CD4-positive, CD25-positive, alpha-beta regulatory T cell (primary cell): ENCODE results near the gene ANKS1B. TPM values are rescaled to one million over a fixed set of nuclear protein-coding genes. Genes with fewer than 3 reads are reported as not detected.

ENCODE experiments used
- ATAC-seq, 2 donors: fragments of 150-1000 bp; cut with Tn5 transposase; one replicate each; pipeline ENCODE4 v1.10.0; 2021; ENCODE audit warnings: low read depth in 2 of 2, moderate number of reproducible peaks in 2 of 2, moderate library complexity in 1 of 2
- DNase-seq, 3 donors: peaks; one replicate each; pipeline versions ENCODE4 v3.0.0 to v3.0.0-alpha.2; 2012 to 2022; ENCODE audit warnings: mixed read lengths in 1 of 3
- H3K27ac ChIP-seq: one replicate; pipeline ENCODE4 v1.7.0; 2013; ENCODE audit warnings: mild to moderate bottlenecking, low read length; ENCODE audit not compliant: insufficient read depth, poor library complexity, severe bottlenecking
- H3K27me3 ChIP-seq: one replicate; pipeline ENCODE4 v1.7.0; 2013; ENCODE audit warnings: low read length; ENCODE audit not compliant: control insufficient read depth, insufficient read depth
- H3K36me3 ChIP-seq: one replicate; pipeline ENCODE4 v1.7.0; 2013; ENCODE audit warnings: mild to moderate bottlenecking, low read length, moderate library complexity; ENCODE audit not compliant: control insufficient read depth, insufficient read depth
- H3K4me1 ChIP-seq: 2 replicates; pipeline ENCODE4 v1.7.0; 2013; ENCODE audit warnings: mild to moderate bottlenecking, low read length; ENCODE audit not compliant: insufficient read depth, control insufficient read depth, poor library complexity, severe bottlenecking
- H3K4me3 ChIP-seq: one replicate; pipeline ENCODE4 v1.7.0; 2013; ENCODE audit warnings: low read depth, mild to moderate bottlenecking, low read length, moderate library complexity
- H3K9me3 ChIP-seq, 2 experiments: 1 replicate in 1 of 2; 2 replicates in 1 of 2; pipeline ENCODE4 v1.7.0; 2013; ENCODE audit warnings: low read length in 2 of 2, mild to moderate bottlenecking in 1 of 2, moderate library complexity in 1 of 2; ENCODE audit not compliant: control insufficient read depth in 2 of 2
- H3K27ac Mint-ChIP-seq, 3 donors: one replicate each; pipeline ENCODE4 v1.8.0; 2020 to 2022; ENCODE audit warnings: mild to moderate bottlenecking in 3 of 3, mixed read lengths in 3 of 3, moderate library complexity in 2 of 3
- H3K27me3 Mint-ChIP-seq: one replicate; pipeline ENCODE4 v1.8.0; 2022; ENCODE audit warnings: mild to moderate bottlenecking, mixed read lengths
- H3K36me3 Mint-ChIP-seq: one replicate; pipeline ENCODE4 v1.8.0; 2020; ENCODE audit warnings: mixed read lengths
- H3K4me1 Mint-ChIP-seq, 4 donors: one replicate each; pipeline ENCODE4 v1.8.0; 2020 to 2022; ENCODE audit warnings: mixed read lengths in 4 of 4, mild to moderate bottlenecking in 1 of 4
- H3K4me3 Mint-ChIP-seq, 4 donors: one replicate each; pipeline ENCODE4 v1.8.0; 2020 to 2022; ENCODE audit warnings: mild to moderate bottlenecking in 4 of 4, mixed read lengths in 4 of 4, moderate library complexity in 3 of 4
- H3K9me3 Mint-ChIP-seq, 7 donors: one replicate each; pipeline ENCODE4 v1.8.0; 2020 to 2022; ENCODE audit warnings: mixed read lengths in 7 of 7, mild to moderate bottlenecking in 3 of 7, moderate library complexity in 2 of 7
- polyA plus RNA-seq, 4 donors: library from polyadenylated mRNA; unstranded; fragments of 300-500 nt; fragmentation: Illumina TruSeq; gene quantifications; one replicate each; pipeline ENCODE4 v1.2.3, GENCODE V29; 2021
- total RNA-seq: library from RNA; stranded (reverse); gene quantifications from one replicate; pipeline ENCODE4 v1.2.3, GENCODE V29; 2022

Gene ANKS1B
- total and polyA plus RNA-seq, 5 donors from 2014 or later: 4.0 to 15.9 (median 9.5) TPM

DNA sequence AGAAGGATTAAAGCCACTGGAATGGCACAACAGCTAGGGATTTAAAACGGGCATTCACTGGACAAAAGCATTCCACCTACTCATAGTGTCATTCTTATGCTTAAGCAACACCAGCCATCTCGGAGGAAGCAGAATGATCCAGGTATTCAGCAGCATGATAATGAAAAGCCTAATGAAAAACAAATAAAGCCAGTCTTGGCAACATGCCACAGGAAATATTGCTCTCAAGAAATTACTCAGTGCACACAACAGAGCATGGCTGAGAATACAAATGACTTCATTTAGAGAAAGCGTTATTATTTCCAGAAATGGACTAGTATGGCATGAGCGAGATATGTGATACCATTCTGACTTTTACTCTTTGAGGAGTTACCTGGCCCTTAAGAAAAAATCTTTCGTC is 897.5 kb downstream of the ANKS1B start:
- H3K4me1 Mint-ChIP-seq: no peaks in the 10 kb centered on the region

GRCh38 chr12:99079811-99080210 is 904.9 kb downstream of the ANKS1B start:
- ATAC-seq (no peak), DNase-seq (no peak)
- Histone ChIP-seq H3K4me1 (no peaks in the 10 kb centered on the region), H3K9me3 (no peaks in the 10 kb centered on the region), H3K36me3 (no peaks in the 10 kb centered on the region), H3K27me3 (no peaks in the 10 kb centered on the region), H3K27ac (no peak overlapping the region), H3K4me3 (no peak overlapping the region)
- Mint-ChIP-seq H3K9me3 (peaks cover 0 to 7% (median 0%) of the 10 kb centered on the region in 7 donors), H3K27ac (no peak overlapping the region), H3K36me3 (no peaks in the 10 kb centered on the region), H3K4me3 (no peak overlapping the region), H3K27me3 (peaks cover 5% of the 10 kb centered on the region), H3K4me1 (no peaks in the 10 kb centered on the region)

More for the DNA sequence above, 897.5 kb downstream of the ANKS1B start:
- ATAC-seq: no peak
- Histone ChIP-seq H3K36me3 (no peaks in the 10 kb centered on the region), H3K27me3 (peaks cover 3% of the 10 kb centered on the region), H3K27ac (no peak overlapping the region), H3K4me1 (no peaks in the 10 kb centered on the region), H3K9me3 (no peaks in the 10 kb centered on the region), H3K4me3 (no peak overlapping the region)
- Mint-ChIP-seq H3K27me3 (peaks cover 4% of the 10 kb centered on the region), H3K27ac (no peak overlapping the region), H3K9me3 (peaks cover 0 to 8% (median 4%) of the 10 kb centered on the region in 7 donors), H3K36me3 (no peaks in the 10 kb centered on the region), H3K4me3 (no peak overlapping the region)
- no peak for DNase-seq

- no peaks in the 10 kb centered on the region for H3K4me1 Mint-ChIP-seq
- Histone ChIP-seq H3K36me3 (no peaks in the 10 kb centered on the region), H3K9me3 (no peaks in the 10 kb centered on the region), H3K27me3 (no peaks in the 10 kb centered on the region), H3K4me1 (no peaks in the 10 kb centered on the region), H3K4me3 (no peak overlapping the region), H3K27ac (no peak overlapping the region)
- no peak overlapping the region for H3K27ac Mint-ChIP-seq
- no peak overlapping the region for H3K4me3 Mint-ChIP-seq
- no peak for ATAC-seq
- no peaks in the 10 kb centered on the region for H3K27me3 Mint-ChIP-seq
- H3K36me3 Mint-ChIP-seq: no peaks in the 10 kb centered on the region
- no peaks in the 10 kb centered on the region for H3K9me3 Mint-ChIP-seq
- no peak for DNase-seq
Observed at GRCh38 chr12:99068993-99069747, 915.6 kb downstream of the ANKS1B start.

GRCh38 chr12:99067171-99067785 is 917.5 kb downstream of the ANKS1B start:
- Mint-ChIP-seq H3K27me3 (no peaks in the 10 kb centered on the region), H3K9me3 (peaks cover 0 to under 1% (median 0%) of the 10 kb centered on the region in 7 donors), H3K27ac (no peak overlapping the region), H3K4me1 (no peaks in the 10 kb centered on the region), H3K36me3 (no peaks in the 10 kb centered on the region), H3K4me3 (no peak overlapping the region)
- ATAC-seq (no peak), DNase-seq (no peak)
- Histone ChIP-seq H3K9me3 (no peaks in the 10 kb centered on the region), H3K4me3 (no peak overlapping the region), H3K27ac (no peak overlapping the region), H3K27me3 (peaks cover 5% of the 10 kb centered on the region), H3K4me1 (no peaks in the 10 kb centered on the region), H3K36me3 (no peaks in the 10 kb centered on the region)

DNA sequence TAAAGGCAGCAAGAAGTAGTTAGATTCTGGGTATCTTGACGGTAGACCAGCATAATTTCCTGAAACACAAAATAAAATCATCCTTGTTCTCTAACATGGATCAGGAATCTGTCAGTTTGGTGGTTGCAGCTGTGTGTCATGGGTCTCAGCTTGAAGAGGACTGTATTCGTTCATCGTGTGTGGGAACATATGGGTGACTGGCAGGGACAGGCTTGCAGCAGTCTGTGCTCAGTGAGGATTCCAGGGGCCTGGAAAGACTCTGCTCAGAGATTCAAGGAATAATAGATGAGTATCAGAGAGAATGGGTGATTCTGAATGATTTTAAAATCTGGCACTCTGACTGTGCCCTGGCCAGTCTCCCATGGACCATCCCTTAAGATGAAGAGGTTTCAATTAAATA is 918.0 kb downstream of the ANKS1B start:
- H3K4me3 Mint-ChIP-seq: no peak overlapping the region
- Histone ChIP-seq H3K36me3 (no peaks in the 10 kb centered on the region), H3K4me1 (no peaks in the 10 kb centered on the region), H3K9me3 (no peaks in the 10 kb centered on the region), H3K27me3 (peaks cover 5% of the 10 kb centered on the region), H3K4me3 (no peak overlapping the region), H3K27ac (no peak overlapping the region)
- H3K4me1 Mint-ChIP-seq: no peaks in the 10 kb centered on the region
- no peaks in the 10 kb centered on the region for H3K36me3 Mint-ChIP-seq
- peaks cover 0 to 3% (median 0%) of the 10 kb centered on the region in 7 donors for H3K9me3 Mint-ChIP-seq
- no peak overlapping the region for H3K27ac Mint-ChIP-seq
- H3K27me3 Mint-ChIP-seq: no peaks in the 10 kb centered on the region
- DNase-seq: no peak
- no peak for ATAC-seq

GRCh38 chr12:99063182-99063581 is 921.6 kb downstream of the ANKS1B start:
- H3K4me1 ChIP-seq: no peaks in the 10 kb centered on the region
- no peaks in the 10 kb centered on the region for H3K9me3 ChIP-seq
- Mint-ChIP-seq H3K27ac (no peak overlapping the region), H3K36me3 (no peaks in the 10 kb centered on the region), H3K4me3 (peak overlapping the region in 1 of 4 donors; percentile 74), H3K27me3 (no peaks in the 10 kb centered on the region), H3K4me1 (no peaks in the 10 kb centered on the region), H3K9me3 (peaks cover 0 to 3% (median 0%) of the 10 kb centered on the region in 7 donors)
- no peak for DNase-seq
- H3K4me3 ChIP-seq: no peak overlapping the region
- no peak for ATAC-seq
- H3K36me3 ChIP-seq: no peaks in the 10 kb centered on the region
- H3K27ac ChIP-seq: no peak overlapping the region
- H3K27me3 ChIP-seq: peaks cover 5% of the 10 kb centered on the region

DNA sequence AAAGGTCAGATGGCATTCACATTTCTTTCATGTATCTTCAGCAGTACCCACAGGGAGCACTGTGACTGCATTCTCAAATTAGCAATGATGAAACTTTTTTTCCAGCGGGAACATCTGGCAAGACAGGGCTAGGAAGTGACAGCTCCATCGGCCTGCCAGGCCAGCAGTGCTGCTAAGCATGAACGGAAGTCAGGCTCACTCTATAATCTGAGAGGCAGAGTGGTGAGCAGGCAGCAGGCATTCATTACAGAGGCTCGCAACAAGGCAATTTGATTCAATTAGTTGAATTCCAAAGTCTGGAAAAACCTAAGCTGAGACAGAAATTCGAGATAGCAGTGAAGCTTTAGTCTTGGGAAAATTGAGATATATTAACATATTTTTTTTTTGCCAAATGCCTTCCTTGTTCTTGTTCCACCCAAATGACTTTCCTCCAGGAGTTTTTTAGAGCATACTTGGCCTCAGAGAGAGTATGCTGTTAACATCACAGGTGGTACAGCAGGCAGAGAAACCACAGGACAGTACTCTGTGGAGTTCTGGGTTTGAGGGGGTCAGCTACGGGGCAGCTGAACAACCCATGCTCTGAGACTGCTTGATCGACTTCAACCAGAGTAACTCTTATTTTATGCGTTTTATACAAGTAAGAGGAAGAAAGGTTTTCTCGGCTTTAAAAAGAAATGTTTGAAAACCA is 924.8 kb downstream of the ANKS1B start:
- Histone ChIP-seq H3K4me3 (no peak overlapping the region), H3K27me3 (peaks cover 5% of the 10 kb centered on the region), H3K27ac (no peak overlapping the region), H3K9me3 (no peaks in the 10 kb centered on the region), H3K36me3 (no peaks in the 10 kb centered on the region), H3K4me1 (no peaks in the 10 kb centered on the region)
- Mint-ChIP-seq H3K4me1 (no peaks in the 10 kb centered on the region), H3K4me3 (no peak overlapping the region), H3K27ac (no peak overlapping the region), H3K36me3 (no peaks in the 10 kb centered on the region), H3K9me3 (peaks cover 0 to 5% (median 0%) of the 10 kb centered on the region in 7 donors), H3K27me3 (no peaks in the 10 kb centered on the region)
- no peak for ATAC-seq
- no peak for DNase-seq
